ENCODE results near the gene IRX1.

DNA sequence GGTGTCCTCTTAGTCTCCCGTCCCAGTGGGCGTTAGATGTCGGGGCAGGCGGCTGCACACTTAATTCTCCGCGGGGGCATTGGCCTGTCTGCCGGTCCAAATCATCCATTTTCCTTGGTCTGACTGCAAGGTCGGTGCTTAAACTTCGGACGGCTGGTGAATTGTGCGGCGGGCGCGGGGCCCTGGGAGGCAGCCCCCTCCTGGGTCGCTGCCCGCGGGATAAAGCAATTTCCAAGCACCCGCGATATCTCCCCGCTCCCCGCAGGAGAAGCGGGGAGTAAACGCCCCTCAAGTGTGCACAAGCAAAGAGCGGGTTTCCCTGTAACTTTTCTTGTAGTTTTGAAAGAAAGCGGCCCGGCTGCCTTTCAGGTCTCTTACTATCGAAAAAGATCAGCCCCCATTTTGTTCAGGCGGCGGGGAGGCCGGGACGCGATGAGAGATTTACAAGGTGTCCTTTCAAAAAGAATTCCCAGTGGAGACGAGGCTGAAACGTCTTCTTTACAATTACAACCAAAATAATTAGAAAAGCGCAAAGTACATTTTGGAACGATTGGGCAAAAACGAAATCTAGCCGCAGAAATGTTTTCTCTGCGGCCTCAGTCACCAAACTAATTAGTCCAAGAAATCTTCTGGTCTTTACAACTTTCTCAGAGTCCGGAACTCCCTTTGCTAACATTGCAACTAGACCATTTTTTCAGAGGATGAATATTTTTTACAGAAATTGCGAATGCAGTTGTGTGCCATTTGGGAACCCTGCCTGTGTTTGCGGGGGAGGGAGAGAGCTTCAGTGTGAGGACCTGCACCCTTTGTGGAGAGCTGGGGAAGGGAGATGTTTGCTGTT is 1.8 kb downstream of the IRX1 start:
- TF ChIP-seq POLR2A (IDR thresholded peaks at IDR 0.05): no peak
- no peak for TF ChIP-seq CTCF (IDR thresholded peaks at IDR 0.05)
